Measurements from ENCODE around the gene CSF2.
"Not testable (repeated sequence)": the region's sequence is repeated elsewhere in the genome, so short reads cannot be mapped to it uniquely, and the experiment has no call there.

CSF2 gene

GRCh38 chr5:132087176-132087575 lies 13.6 kb downstream of the CSF2 start:
- no peak for DNase-seq (ENCODE audit: low read depth in 2 of 2)

GRCh38 chr5:132087661-132088060 lies 14.1 kb downstream of the CSF2 start:
- no peak for DNase-seq (ENCODE audit: low read depth in 2 of 2)

- DNase-seq (ENCODE audit: low read depth in 2 of 2), result no peak
Measured at GRCh38 chr5:132089363-132089762, 15.8 kb downstream of the CSF2 start.

GRCh38 chr5:132090107-132090506 lies 16.5 kb downstream of the CSF2 start:
- no peak for DNase-seq (ENCODE audit: low read depth in 2 of 2)

GRCh38 chr5:132093271-132093670 lies 19.7 kb downstream of the CSF2 start:
- DNase-seq (ENCODE audit: low read depth in 2 of 2), result no peak

- DNase-seq (ENCODE audit: low read depth in 2 of 2), result no peak
Measured at GRCh38 chr5:132094393-132095076, 20.9 kb downstream of the CSF2 start.

- no peak for DNase-seq (ENCODE audit: low read depth in 2 of 2)
Measured at GRCh38 chr5:132095077-132095410, 21.5 kb downstream of the CSF2 start.

GRCh38 chr5:132095424-132095972 lies 21.9 kb downstream of the CSF2 start:
- no peak for DNase-seq (ENCODE audit: low read depth in 2 of 2)

- DNase-seq (ENCODE audit: low read depth in 2 of 2), result no peak
Measured at GRCh38 chr5:132096904-132097303, 23.3 kb downstream of the CSF2 start.

GRCh38 chr5:132098151-132098594 lies 24.6 kb downstream of the CSF2 start:
- DNase-seq (ENCODE audit: low read depth in 2 of 2), result no peak

- no peak for DNase-seq (ENCODE audit: low read depth in 2 of 2)
Measured at GRCh38 chr5:132098621-132099020, 25.0 kb downstream of the CSF2 start.

- peak in 1 of 2 donors; percentile 65 for DNase-seq (ENCODE audit: low read depth in 2 of 2)
Measured at GRCh38 chr5:132099076-132099748, 25.6 kb downstream of the CSF2 start.

GRCh38 chr5:132099905-132100304 lies 26.3 kb downstream of the CSF2 start:
- no peak for DNase-seq (ENCODE audit: low read depth in 2 of 2)

GRCh38 chr5:132100672-132101261 lies 27.2 kb downstream of the CSF2 start:
- no peak for DNase-seq (ENCODE audit: low read depth in 2 of 2)

GRCh38 chr5:132101385-132101880 lies 27.8 kb downstream of the CSF2 start:
- DNase-seq (ENCODE audit: low read depth in 2 of 2), result no peak

- peak in 1 of 2 donors; percentile 42 for DNase-seq (ENCODE audit: low read depth in 2 of 2)
Measured at GRCh38 chr5:132102101-132102701, 28.6 kb downstream of the CSF2 start.

- DNase-seq (ENCODE audit: low read depth in 2 of 2), result no peak
Measured at GRCh38 chr5:132102944-132103331, 29.3 kb downstream of the CSF2 start.

GRCh38 chr5:132103332-132103951 lies 29.9 kb downstream of the CSF2 start:
- peak; percentile 46 to 72 for DNase-seq (ENCODE audit: low read depth in 2 of 2)

- DNase-seq (ENCODE audit: low read depth in 2 of 2), result no peak
Measured at GRCh38 chr5:132103969-132104391, 30.4 kb downstream of the CSF2 start.

GRCh38 chr5:132104556-132104955 lies 31.0 kb downstream of the CSF2 start:
- DNase-seq (ENCODE audit: low read depth in 2 of 2), result no peak

- no peak for DNase-seq (ENCODE audit: low read depth in 2 of 2)
Measured at GRCh38 chr5:132105688-132106087, 32.1 kb downstream of the CSF2 start.

- not testable (repeated sequence) for DNase-seq (ENCODE audit: low read depth in 2 of 2)
Measured at GRCh38 chr5:132108495-132108894, 34.9 kb downstream of the CSF2 start.

All from activated CD8-positive, alpha-beta memory T cell treated with anti-CD3 and anti-CD28 coated beads for 4 hours (primary cell).